Measurements from ENCODE around the gene EARS2. TPM values are rescaled to one million over a fixed set of nuclear protein-coding genes. Genes with fewer than 3 reads are reported as not detected.
"Not testable (repeated sequence)": the region's sequence is repeated elsewhere in the genome, so short reads cannot be mapped to it uniquely, and the experiment has no call there.

The EARS2 gene
- total RNA-seq, 4 donors from 2014 or later = 13.8 to 37.4 (median 28.0) TPM

DNA sequence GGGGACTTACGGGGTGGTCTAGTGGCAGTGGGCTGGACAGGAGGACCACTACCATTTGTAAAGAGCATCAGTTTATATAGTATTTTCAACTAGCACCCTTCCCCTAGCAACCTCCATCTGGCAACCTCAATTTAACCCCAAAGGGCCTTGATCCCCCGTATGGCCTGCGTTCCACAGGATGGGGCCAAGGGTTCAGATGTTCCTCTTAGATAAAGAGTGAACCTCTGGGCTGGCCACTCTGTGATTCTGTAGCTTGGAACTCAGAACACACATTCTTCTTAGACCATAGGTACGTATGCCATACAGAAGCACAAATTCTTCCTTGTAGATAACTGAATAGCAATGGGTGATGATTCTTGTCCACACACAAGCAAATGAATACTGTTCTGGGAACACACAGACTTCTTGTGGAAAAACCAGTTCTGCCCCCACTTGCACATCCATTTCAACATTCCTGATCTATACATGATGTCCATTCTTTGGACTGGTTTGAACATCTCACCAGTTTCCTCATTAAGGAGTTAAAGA is 44.9 kb downstream of the EARS2 start:
- peaks cover 0 to 16% (median 3%) of the 10 kb centered on the region in 4 donors for H3K4me1 ChIP-seq
- TF ChIP-seq POLR2A (IDR thresholded peaks at IDR 0.05) = no peak
- TF ChIP-seq, protein P1, sequence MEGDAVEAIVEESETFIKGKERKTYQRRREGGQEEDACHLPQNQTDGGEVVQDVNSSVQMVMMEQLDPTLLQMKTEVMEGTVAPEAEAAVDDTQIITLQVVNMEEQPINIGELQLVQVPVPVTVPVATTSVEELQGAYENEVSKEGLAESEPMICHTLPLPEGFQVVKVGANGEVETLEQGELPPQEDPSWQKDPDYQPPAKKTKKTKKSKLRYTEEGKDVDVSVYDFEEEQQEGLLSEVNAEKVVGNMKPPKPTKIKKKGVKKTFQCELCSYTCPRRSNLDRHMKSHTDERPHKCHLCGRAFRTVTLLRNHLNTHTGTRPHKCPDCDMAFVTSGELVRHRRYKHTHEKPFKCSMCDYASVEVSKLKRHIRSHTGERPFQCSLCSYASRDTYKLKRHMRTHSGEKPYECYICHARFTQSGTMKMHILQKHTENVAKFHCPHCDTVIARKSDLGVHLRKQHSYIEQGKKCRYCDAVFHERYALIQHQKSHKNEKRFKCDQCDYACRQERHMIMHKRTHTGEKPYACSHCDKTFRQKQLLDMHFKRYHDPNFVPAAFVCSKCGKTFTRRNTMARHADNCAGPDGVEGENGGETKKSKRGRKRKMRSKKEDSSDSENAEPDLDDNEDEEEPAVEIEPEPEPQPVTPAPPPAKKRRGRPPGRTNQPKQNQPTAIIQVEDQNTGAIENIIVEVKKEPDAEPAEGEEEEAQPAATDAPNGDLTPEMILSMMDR (IDR thresholded peaks at IDR 0.05) = no peak

DNA sequence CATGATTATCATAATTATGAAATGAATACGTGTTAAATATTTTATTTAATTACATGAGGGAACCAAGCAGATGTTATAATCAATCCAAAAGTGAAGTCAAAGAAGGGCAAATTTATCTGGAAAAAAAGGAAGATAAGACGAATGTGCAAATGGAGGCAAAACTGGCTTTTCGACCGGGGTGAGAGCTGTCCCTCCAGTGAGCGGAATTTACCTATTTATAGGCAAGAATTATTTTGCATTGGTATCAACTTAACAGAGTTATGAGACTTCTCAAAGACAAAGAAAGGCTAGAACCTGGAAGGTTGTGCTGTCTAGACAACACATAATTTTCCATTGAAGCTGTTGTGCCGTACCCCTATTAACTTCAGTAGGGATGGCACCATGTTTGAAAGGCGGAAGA is 45.4 kb downstream of the EARS2 start:
- TF ChIP-seq POLR2A (IDR thresholded peaks at IDR 0.05) = no peak
- TF ChIP-seq, protein P1 (IDR thresholded peaks at IDR 0.05) = no peak
- H3K36me3 ChIP-seq = no peaks in the 10 kb centered on the region
- H3K27ac ChIP-seq = no peak overlapping the region
- H3K27me3 ChIP-seq = no peaks in the 10 kb centered on the region
- no peaks in the 10 kb centered on the region for H3K9me3 ChIP-seq
- no peak for DNase-seq
- H3K4me3 ChIP-seq = no peak overlapping the region
- peaks cover 0 to 16% (median 4%) of the 10 kb centered on the region in 4 donors for H3K4me1 ChIP-seq

More for the DNA sequence above, 44.9 kb downstream of the EARS2 start:
- H3K27me3 ChIP-seq = no peaks in the 10 kb centered on the region
- H3K4me3 ChIP-seq = no peak overlapping the region
- H3K27ac ChIP-seq = no peak overlapping the region
- no peaks in the 10 kb centered on the region for H3K36me3 ChIP-seq
- DNase-seq = no peak
- no peaks in the 10 kb centered on the region for H3K9me3 ChIP-seq

- H3K4me3 ChIP-seq = peak overlapping the region; percentile 70 to 98 (median 90)
- peak overlapping the region in 3 of 4 donors; percentile 85 to 93 (median 92) for H3K27ac ChIP-seq
- peaks cover 0 to 20% (median 6%) of the 10 kb centered on the region in 4 donors for H3K4me1 ChIP-seq
Observed at GRCh38 chr16:23510915-23511270, 46.3 kb downstream of the EARS2 start.

GRCh38 chr16:23510164-23510914 is 46.8 kb downstream of the EARS2 start, which contains the start of gene GGA2:
TSS of gene GGA2 (minus strand) at chr16:23510494. CDS start at chr16:23510411, 83 bp downstream.
- peak within 1 kb of the TSS; percentile 83 to 93 (median 88) for H3K27ac ChIP-seq
- H3K4me1 ChIP-seq = peaks cover 0 to 25% (median 9%) of the 10 kb centered on the region in 4 donors
- no peaks in the 10 kb centered on the region for H3K9me3 ChIP-seq
- H3K36me3 ChIP-seq = no peaks in the 10 kb centered on the region
- H3K4me3 ChIP-seq = peak within 1 kb of the TSS; percentile 70 to 98 (median 90)
- TF ChIP-seq, protein P1 (IDR thresholded peaks at IDR 0.05) = peak in 2 of 6 experiments; percentile 23 to 45
- TF ChIP-seq POLR2A (IDR thresholded peaks at IDR 0.05) = peak; percentile 72 to 80
- H3K27me3 ChIP-seq = no peaks in the 10 kb centered on the region
- peak; percentile 85 to 94 (median 90) for DNase-seq

More at GRCh38 chr16:23510915-23511270, 46.3 kb downstream of the EARS2 start:
- H3K36me3 ChIP-seq, H3K27me3 ChIP-seq, H3K9me3 ChIP-seq, DNase-seq: not testable (repeated sequence)

DNA sequence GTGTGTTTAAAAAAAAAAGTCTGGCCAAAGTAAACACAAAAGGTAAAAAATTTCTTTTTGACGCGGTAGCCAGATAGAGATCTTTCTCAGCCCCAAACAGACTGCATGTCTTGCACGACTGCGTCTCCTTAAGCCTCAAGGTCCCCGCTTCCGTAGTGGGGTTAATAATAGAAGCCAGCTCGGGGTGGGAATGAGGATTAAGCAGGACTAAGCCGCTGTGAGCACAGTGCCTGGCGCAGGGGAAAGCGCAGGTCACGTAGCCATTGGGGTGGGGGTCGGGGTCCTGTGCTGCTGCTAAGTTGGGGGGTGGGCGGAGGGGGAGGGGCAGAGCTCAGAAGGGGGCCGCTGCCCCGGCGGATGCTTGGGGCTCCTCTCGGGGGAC is 47.4 kb downstream of the EARS2 start:
- peak; percentile 35 to 60 (median 55) for DNase-seq

More for the DNA sequence above, 47.4 kb downstream of the EARS2 start:
- Histone ChIP-seq H3K9me3 (no peaks in the 10 kb centered on the region), H3K4me3 (peak overlapping the region; percentile 70 to 98 (median 90)), H3K36me3 (no peaks in the 10 kb centered on the region), H3K27me3 (no peaks in the 10 kb centered on the region), H3K4me1 (peaks cover 0 to 30% (median 15%) of the 10 kb centered on the region in 4 donors), H3K27ac (peak overlapping the region; percentile 83 to 93 (median 88))
- TF ChIP-seq, protein P1 (IDR thresholded peaks at IDR 0.05) = no peak
- no peak for TF ChIP-seq POLR2A (IDR thresholded peaks at IDR 0.05)
